ENCODE data around the gene LAGE3. TPM values are rescaled to one million over a fixed set of nuclear protein-coding genes. Genes with fewer than 3 reads are reported as not detected.

The LAGE3 gene
- polyA plus RNA-seq, 1 donor (not counting 4 experiments of a cell fraction or from before 2014, with no cell fraction given) = 9.3 TPM

DNA sequence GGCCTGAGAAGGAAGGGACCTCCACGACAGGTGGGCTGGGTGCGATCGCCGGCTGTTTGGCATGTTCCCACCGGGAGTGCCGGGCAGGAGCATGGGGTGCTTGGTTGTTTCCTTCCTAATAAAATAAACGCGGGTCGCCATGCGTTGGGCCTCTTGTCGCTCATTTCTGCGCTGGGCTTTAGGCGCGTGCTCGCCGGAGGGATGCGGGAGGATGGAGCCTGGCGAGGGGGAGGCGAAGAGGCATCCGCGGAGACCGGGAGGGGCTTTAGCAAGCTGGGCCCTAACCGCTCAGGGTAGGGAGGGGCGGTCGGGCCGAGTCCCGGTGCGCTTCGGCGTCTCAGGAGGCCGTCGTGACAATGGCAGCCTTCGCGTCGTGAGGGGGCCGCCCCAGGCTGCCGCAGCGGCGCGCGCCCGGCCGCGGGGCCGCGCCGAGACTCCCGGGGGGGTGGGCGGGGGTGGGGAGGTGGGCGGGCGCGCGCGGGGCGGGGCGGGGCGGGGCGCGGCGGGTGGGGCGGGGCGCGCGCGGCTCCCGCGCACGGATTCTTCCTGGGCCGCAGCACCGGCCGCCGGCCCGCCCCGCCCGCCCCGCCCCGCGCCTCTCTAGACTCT is 42.6 kb downstream of the LAGE3 start:
- Histone ChIP-seq H3K79me2 (ENCODE audit: control insufficient read depth, insufficient read depth, low read length) (peaks cover 22% of the 10 kb centered on the region), H4K20me1 (ENCODE audit: control insufficient read depth, extremely low read depth, insufficient read depth, low read length) (peaks cover 5% of the 10 kb centered on the region), H3K9ac (ENCODE audit: control insufficient read depth, extremely low read depth, insufficient read depth, low read length) (peak overlapping the region; percentile 28), H2AFZ (ENCODE audit: control insufficient read depth, low read length) (no peak overlapping the region), H3K4me1 (ENCODE audit: control insufficient read depth, extremely low read depth, insufficient read depth, low read length) (peaks cover 6% of the 10 kb centered on the region), H3K4me2 (ENCODE audit: control insufficient read depth, extremely low read depth, insufficient read depth, low read depth, low read length) (peak overlapping the region; percentile 16), H3K9me3 (ENCODE audit: control insufficient read depth, low read depth, low read length) (peaks cover 4% of the 10 kb centered on the region), H3K27ac (ENCODE audit: control insufficient read depth, insufficient read depth, low read length) (no peak overlapping the region), H3K4me3 (ENCODE audit: control insufficient read depth in 2 of 3, extremely low read depth in 1 of 3, insufficient read depth in 2 of 3, low read depth in 1 of 3, low read length in 3 of 3) (peak overlapping the region in 1 of 3 experiments; percentile 48), H3K27me3 (ENCODE audit: control insufficient read depth, extremely low read depth, insufficient read depth, low read length) (no peaks in the 10 kb centered on the region), H3K9me1 (ENCODE audit: control insufficient read depth, extremely low read depth, insufficient read depth, low read length) (no peaks in the 10 kb centered on the region), H3K36me3 (ENCODE audit: control insufficient read depth in 2 of 2, extremely low read depth in 1 of 2, insufficient read depth in 2 of 2, low read length in 2 of 2) (peaks cover 7 to 10% of the 10 kb centered on the region in 2 experiments)
- DNase-seq (ENCODE audit: low read depth, low spot score) (no peak), FAIRE-seq (no peak)
- TF ChIP-seq, protein P1, sequence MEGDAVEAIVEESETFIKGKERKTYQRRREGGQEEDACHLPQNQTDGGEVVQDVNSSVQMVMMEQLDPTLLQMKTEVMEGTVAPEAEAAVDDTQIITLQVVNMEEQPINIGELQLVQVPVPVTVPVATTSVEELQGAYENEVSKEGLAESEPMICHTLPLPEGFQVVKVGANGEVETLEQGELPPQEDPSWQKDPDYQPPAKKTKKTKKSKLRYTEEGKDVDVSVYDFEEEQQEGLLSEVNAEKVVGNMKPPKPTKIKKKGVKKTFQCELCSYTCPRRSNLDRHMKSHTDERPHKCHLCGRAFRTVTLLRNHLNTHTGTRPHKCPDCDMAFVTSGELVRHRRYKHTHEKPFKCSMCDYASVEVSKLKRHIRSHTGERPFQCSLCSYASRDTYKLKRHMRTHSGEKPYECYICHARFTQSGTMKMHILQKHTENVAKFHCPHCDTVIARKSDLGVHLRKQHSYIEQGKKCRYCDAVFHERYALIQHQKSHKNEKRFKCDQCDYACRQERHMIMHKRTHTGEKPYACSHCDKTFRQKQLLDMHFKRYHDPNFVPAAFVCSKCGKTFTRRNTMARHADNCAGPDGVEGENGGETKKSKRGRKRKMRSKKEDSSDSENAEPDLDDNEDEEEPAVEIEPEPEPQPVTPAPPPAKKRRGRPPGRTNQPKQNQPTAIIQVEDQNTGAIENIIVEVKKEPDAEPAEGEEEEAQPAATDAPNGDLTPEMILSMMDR (optimal IDR thresholded peaks at IDR 0.05 in 1 of 3, IDR thresholded peaks at IDR 0.05 in 1 of 3, conservative IDR thresholded peaks at IDR 0.05 in 1 of 3; ENCODE audit: extremely low read depth in 1 of 3, insufficient read depth in 2 of 3, low read length in 3 of 3) = no peak
- no peak for TF ChIP-seq EZH2 (IDR thresholded peaks at IDR 0.05; ENCODE audit: low read length)
- dilution Hi-C loops (cut with MboI; ENCODE audit: extremely low pct_ligation_motif_present, low sequenced_read_pairs) = no loop called here

DNA sequence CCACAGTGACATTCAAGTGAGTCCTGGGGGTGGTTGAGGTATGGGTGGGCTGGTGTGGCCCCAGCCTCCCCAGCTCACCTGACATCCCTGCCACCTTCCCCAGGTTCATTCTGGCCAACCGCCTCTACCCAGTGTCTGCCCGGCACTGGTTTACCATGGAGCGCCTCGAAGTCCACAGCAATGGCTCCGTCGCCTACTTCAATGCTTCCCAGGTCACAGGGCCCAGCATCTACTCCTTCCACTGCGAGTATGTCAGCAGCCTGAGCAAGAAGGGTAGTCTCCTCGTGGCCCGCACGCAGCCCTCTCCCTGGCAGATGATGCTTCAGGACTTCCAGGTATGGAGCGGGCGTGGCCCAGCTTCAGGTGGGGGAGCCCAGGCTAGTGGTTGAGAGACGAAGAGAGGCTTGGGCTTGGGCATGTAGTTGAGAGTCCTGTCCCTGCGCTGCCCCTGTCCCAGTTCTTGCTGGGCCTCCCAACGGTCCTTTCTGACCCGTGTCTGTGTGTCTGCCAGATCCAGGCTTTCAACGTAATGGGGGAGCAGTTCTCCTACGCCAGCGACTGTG is 43.8 kb downstream of the LAGE3 start:
- dilution Hi-C loops (cut with MboI; ENCODE audit: extremely low pct_ligation_motif_present, low sequenced_read_pairs) = no loop called here
- Histone ChIP-seq H3K27me3 (ENCODE audit: control insufficient read depth, extremely low read depth, insufficient read depth, low read length) (no peaks in the 10 kb centered on the region), H3K79me2 (ENCODE audit: control insufficient read depth, insufficient read depth, low read length) (peaks cover 25% of the 10 kb centered on the region), H3K27ac (ENCODE audit: control insufficient read depth, insufficient read depth, low read length) (no peak overlapping the region), H3K4me3 (ENCODE audit: control insufficient read depth in 2 of 3, extremely low read depth in 1 of 3, insufficient read depth in 2 of 3, low read depth in 1 of 3, low read length in 3 of 3) (no peak overlapping the region), H3K9me3 (ENCODE audit: control insufficient read depth, low read depth, low read length) (peaks cover 4% of the 10 kb centered on the region), H4K20me1 (ENCODE audit: control insufficient read depth, extremely low read depth, insufficient read depth, low read length) (peaks cover 5% of the 10 kb centered on the region), H3K36me3 (ENCODE audit: control insufficient read depth in 2 of 2, extremely low read depth in 1 of 2, insufficient read depth in 2 of 2, low read length in 2 of 2) (peaks cover 5 to 11% of the 10 kb centered on the region in 2 experiments), H3K9ac (ENCODE audit: control insufficient read depth, extremely low read depth, insufficient read depth, low read length) (no peak overlapping the region), H3K9me1 (ENCODE audit: control insufficient read depth, extremely low read depth, insufficient read depth, low read length) (no peaks in the 10 kb centered on the region), H3K4me2 (ENCODE audit: control insufficient read depth, extremely low read depth, insufficient read depth, low read depth, low read length) (no peak overlapping the region), H3K4me1 (ENCODE audit: control insufficient read depth, extremely low read depth, insufficient read depth, low read length) (peaks cover 6% of the 10 kb centered on the region), H2AFZ (ENCODE audit: control insufficient read depth, low read length) (no peak overlapping the region)
- DNase-seq (ENCODE audit: low read depth, low spot score) = no peak
- TF ChIP-seq EZH2 (IDR thresholded peaks at IDR 0.05; ENCODE audit: low read length) = no peak
- TF ChIP-seq, protein P1 (optimal IDR thresholded peaks at IDR 0.05 in 1 of 3, IDR thresholded peaks at IDR 0.05 in 1 of 3, conservative IDR thresholded peaks at IDR 0.05 in 1 of 3; ENCODE audit: extremely low read depth in 1 of 3, insufficient read depth in 2 of 3, low read length in 3 of 3) = no peak
- no peak for FAIRE-seq
